ENCODE data around the gene SPRR2G.
"Not testable (repeated sequence)": the region's sequence is repeated elsewhere in the genome, so short reads cannot be mapped to it uniquely, and the experiment has no call there.

GRCh38 chr1:153112454-153112853 lies 38.2 kb downstream of the SPRR2G start:
- TF ChIP-seq POLR2A, CTCF (IDR thresholded peaks at IDR 0.05): not testable (repeated sequence)

Data from esophagus squamous epithelium (tissue), 4 donors.